Measurements from ENCODE around the gene MTHFD1. TPM values are rescaled to one million over a fixed set of nuclear protein-coding genes. Genes with fewer than 3 reads are reported as not detected.

MTHFD1 gene
- total RNA-seq, 1 donor from 2014 or later = 43.7 TPM

DNA sequence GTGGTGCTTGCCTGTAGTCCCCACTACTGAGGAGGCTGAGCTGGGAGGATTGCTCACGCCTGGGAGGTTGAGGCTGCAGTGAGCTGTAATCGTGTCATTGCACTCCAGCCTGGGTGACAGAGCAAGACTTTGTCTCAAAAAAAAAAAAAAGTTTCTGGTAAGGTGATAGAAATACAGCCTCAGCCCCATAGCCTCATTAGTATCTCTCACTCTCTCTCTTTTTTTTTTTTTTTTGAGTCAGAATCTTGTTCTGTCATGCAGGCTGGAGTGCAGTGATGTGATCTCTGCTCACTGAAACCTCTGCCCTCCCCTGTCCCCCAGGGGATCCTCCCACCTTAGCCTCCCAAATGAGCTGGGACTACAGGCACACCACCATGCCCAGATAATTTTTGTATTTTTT, 19.2 kb downstream of the MTHFD1 start:
- H3K9me3 Mint-ChIP-seq (ENCODE audit: unreplicated experiment) = no peaks in the 10 kb centered on the region
- H3K4me1 Mint-ChIP-seq (ENCODE audit: unreplicated experiment) = no peaks in the 10 kb centered on the region
- no peak overlapping the region for H3K4me3 Mint-ChIP-seq (ENCODE audit: unreplicated experiment)
- peaks cover 3% of the 10 kb centered on the region for H3K36me3 Mint-ChIP-seq (ENCODE audit: low read depth, unreplicated experiment)
- no peaks in the 10 kb centered on the region for H3K27me3 Mint-ChIP-seq (ENCODE audit: unreplicated experiment)
- TF ChIP-seq, protein P1, sequence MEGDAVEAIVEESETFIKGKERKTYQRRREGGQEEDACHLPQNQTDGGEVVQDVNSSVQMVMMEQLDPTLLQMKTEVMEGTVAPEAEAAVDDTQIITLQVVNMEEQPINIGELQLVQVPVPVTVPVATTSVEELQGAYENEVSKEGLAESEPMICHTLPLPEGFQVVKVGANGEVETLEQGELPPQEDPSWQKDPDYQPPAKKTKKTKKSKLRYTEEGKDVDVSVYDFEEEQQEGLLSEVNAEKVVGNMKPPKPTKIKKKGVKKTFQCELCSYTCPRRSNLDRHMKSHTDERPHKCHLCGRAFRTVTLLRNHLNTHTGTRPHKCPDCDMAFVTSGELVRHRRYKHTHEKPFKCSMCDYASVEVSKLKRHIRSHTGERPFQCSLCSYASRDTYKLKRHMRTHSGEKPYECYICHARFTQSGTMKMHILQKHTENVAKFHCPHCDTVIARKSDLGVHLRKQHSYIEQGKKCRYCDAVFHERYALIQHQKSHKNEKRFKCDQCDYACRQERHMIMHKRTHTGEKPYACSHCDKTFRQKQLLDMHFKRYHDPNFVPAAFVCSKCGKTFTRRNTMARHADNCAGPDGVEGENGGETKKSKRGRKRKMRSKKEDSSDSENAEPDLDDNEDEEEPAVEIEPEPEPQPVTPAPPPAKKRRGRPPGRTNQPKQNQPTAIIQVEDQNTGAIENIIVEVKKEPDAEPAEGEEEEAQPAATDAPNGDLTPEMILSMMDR (IDR thresholded peaks at IDR 0.05; ENCODE audit: unreplicated experiment) = no peak
- no peak for DNase-seq (ENCODE audit: low spot score)
- no peak overlapping the region for H3K27ac Mint-ChIP-seq (ENCODE audit: unreplicated experiment)

DNA sequence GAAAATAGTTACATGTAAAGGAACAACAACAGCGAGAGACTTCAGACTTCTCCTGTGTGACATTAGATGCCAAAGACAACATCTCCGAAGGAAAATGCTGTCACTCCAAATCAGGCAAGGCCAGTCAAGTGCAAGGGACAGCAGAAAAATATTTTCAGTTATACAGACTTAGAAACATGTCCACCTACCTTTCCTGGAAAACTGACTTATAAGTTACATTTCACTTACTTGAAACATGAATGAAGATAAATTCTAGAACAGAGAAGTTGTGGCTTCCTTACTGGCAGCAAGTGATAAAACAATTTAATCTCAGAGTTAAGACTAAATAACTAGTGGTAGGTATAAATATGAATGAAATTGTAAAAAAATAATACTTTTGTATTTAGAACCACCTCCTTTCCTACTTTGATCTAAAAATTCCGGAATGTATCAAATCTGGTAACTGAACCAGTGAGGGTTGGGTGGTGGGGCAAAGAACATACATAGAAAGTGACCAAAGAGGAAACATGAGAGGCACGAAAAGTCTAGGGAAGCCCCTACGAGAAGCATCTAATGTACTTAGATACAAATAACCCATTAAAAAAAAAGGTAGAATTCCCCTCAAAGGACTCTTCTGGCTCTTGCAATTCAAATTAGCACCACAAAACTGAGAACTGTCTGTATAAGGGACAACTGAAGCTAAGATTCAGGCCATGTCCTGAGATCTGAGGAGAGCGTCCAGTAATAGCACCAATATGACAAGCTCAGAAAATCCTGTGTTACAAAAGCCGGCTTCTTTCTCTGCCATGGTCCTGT, 21.2 kb downstream of the MTHFD1 start:
- H3K27ac Mint-ChIP-seq (ENCODE audit: unreplicated experiment) = peak overlapping the region; percentile 48
- peaks cover 1% of the 10 kb centered on the region for H3K36me3 Mint-ChIP-seq (ENCODE audit: low read depth, unreplicated experiment)

DNA sequence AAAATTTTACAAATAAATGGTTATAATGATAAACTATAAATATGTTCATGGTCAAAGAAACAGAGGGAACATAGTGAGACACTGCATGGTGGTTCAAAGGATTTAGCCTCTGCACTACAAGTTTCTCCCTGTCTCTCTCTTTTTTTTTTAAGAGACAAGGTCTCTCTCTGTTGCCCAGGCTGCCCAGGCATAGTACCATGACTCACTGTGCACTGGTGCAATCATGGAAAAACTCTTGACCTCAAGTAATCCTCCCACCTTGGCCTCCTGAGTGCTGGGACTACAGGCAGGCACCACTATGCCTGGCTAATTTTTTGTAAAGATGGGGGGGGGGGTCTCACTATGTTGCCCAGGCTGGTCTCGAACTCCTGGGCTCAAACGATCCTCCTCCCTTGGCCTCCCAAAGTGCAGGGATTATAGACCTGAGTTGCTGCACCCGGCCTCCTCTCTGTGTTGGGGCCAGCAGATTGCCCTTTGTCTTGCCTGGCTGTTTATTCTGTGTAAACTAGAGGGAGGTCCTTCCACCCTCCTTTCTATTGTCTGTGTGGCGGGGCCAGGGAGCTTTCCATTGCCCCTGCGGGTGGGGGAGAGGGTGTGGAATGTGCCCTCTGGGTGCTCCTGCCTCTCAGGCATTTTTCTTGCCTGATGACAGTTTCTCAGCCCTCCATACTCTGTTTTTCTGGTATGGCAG, 22.1 kb downstream of the MTHFD1 start:
- Mint-ChIP-seq H3K4me1 (ENCODE audit: unreplicated experiment) (no peaks in the 10 kb centered on the region), H3K4me3 (ENCODE audit: unreplicated experiment) (no peak overlapping the region), H3K27ac (ENCODE audit: unreplicated experiment) (peak overlapping the region; percentile 52), H3K9me3 (ENCODE audit: unreplicated experiment) (no peaks in the 10 kb centered on the region), H3K27me3 (ENCODE audit: unreplicated experiment) (no peaks in the 10 kb centered on the region), H3K36me3 (ENCODE audit: low read depth, unreplicated experiment) (no peaks in the 10 kb centered on the region)
- DNase-seq (ENCODE audit: low spot score) = no peak
- TF ChIP-seq, protein P1 (IDR thresholded peaks at IDR 0.05; ENCODE audit: unreplicated experiment) = no peak

More for the DNA sequence above, 21.2 kb downstream of the MTHFD1 start:
- Mint-ChIP-seq H3K9me3 (ENCODE audit: unreplicated experiment) (no peaks in the 10 kb centered on the region), H3K27me3 (ENCODE audit: unreplicated experiment) (no peaks in the 10 kb centered on the region), H3K4me1 (ENCODE audit: unreplicated experiment) (no peaks in the 10 kb centered on the region), H3K4me3 (ENCODE audit: unreplicated experiment) (no peak overlapping the region)
- TF ChIP-seq, protein P1 (IDR thresholded peaks at IDR 0.05; ENCODE audit: unreplicated experiment) = no peak
- no peak for DNase-seq (ENCODE audit: low spot score)

DNA sequence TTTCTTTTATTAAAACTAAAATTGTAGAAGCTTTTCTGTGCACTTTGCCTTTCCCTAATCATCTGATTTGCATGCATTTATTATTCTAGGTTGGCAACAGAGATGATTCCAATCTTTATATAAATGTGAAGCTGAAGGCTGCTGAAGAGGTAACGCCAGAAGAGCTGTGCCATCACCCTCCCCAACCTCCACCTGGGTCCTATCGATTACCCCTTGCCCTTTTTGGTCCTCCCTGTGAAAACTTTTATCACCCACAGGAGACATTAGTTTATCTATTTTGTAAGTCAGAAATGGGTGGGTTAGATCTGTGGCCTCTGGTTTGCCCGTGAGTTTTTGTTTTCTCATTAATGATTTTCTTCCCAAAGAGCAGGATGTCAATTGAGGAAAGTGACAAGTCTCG, 22.8 kb downstream of the MTHFD1 start:
- Mint-ChIP-seq H3K9me3 (ENCODE audit: unreplicated experiment) (no peaks in the 10 kb centered on the region), H3K27me3 (ENCODE audit: unreplicated experiment) (no peaks in the 10 kb centered on the region), H3K4me1 (ENCODE audit: unreplicated experiment) (no peaks in the 10 kb centered on the region), H3K36me3 (ENCODE audit: low read depth, unreplicated experiment) (no peaks in the 10 kb centered on the region), H3K4me3 (ENCODE audit: unreplicated experiment) (no peak overlapping the region), H3K27ac (ENCODE audit: unreplicated experiment) (no peak overlapping the region)
- TF ChIP-seq, protein P1 (IDR thresholded peaks at IDR 0.05; ENCODE audit: unreplicated experiment) = no peak
- no peak for DNase-seq (ENCODE audit: low spot score)

DNA sequence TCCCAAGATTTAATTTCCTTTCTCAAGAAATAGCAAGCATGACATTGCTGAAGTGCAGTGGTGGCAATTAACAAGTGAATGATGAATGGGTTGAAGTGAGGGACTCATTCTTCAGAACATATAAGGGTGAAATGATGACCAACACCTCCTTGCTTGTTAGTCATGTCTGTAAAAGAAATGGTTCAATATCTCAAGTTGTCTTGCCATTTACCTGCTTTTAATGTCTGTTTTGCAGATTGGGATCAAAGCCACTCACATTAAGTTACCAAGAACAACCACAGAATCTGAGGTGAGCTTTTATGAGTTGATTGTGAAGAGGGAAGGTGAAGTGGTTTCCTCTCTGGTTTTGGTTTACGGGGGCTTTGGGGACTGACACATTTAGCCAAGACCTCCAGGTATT, 24.1 kb downstream of the MTHFD1 start:
- H3K27me3 Mint-ChIP-seq (ENCODE audit: unreplicated experiment) = no peaks in the 10 kb centered on the region
- no peak overlapping the region for H3K4me3 Mint-ChIP-seq (ENCODE audit: unreplicated experiment)
- H3K27ac Mint-ChIP-seq (ENCODE audit: unreplicated experiment) = no peak overlapping the region
- H3K9me3 Mint-ChIP-seq (ENCODE audit: unreplicated experiment) = no peaks in the 10 kb centered on the region
- TF ChIP-seq, protein P1 (IDR thresholded peaks at IDR 0.05; ENCODE audit: unreplicated experiment) = no peak
- no peaks in the 10 kb centered on the region for H3K36me3 Mint-ChIP-seq (ENCODE audit: low read depth, unreplicated experiment)
- DNase-seq (ENCODE audit: low spot score) = no peak
- H3K4me1 Mint-ChIP-seq (ENCODE audit: unreplicated experiment) = no peaks in the 10 kb centered on the region

Data from endothelial cell (in vitro differentiated cells).